ENCODE measurements around the gene PDLIM7.

GRCh38 chr5:177509991-177510566 is 12.7 kb upstream of the PDLIM7 start:
- TF ChIP-seq CTCF (conservative IDR thresholded peaks at IDR 0.05; ENCODE audit: low read depth in 2 of 2) (peak in 1 of 2 experiments; percentile 10; a peak in 1 of 4 replicates), EZH2 (IDR thresholded peaks at IDR 0.05; ENCODE audit: low read depth, unreplicated experiment) (no peak), ZNF462 (CRISPR knock-in tag; IDR thresholded peaks at IDR 0.05) (no peak), CREB1 (CRISPR knock-in tag; IDR thresholded peaks at IDR 0.05; ENCODE audit: low read depth) (no peak), POLR2AphosphoS5 (IDR thresholded peaks at IDR 0.05; ENCODE audit: low read depth) (no peak), REST (IDR thresholded peaks at IDR 0.05; ENCODE audit: unreplicated experiment) (no peak), EZH2phosphoT487 (IDR thresholded peaks at IDR 0.05; ENCODE audit: unreplicated experiment) (no peak), ZNF331 (CRISPR knock-in tag; IDR thresholded peaks at IDR 0.05; ENCODE audit: low read depth) (no peak), JUNB (IDR thresholded peaks at IDR 0.05; ENCODE audit: unreplicated experiment) (no peak)
